Measurements from ENCODE around the gene PADI2.

GRCh38 chr1:17137441-17137840 lies 18.2 kb upstream of the PADI2 start:
- TF ChIP-seq CTCF (IDR thresholded peaks at IDR 0.05 in 4 of 5, conservative IDR thresholded peaks at IDR 0.05 in 1 of 5) = no peak
- no peak for TF ChIP-seq POLR2A (IDR thresholded peaks at IDR 0.05)

Measured in gastrocnemius medialis (tissue), 4 donors.